HG03095 (cell line): ENCODE results near the gene ANKRD63.

Source experiments
- ATAC-seq: cut with Tn5 transposase; IDR thresholded peaks from one replicate; pipeline ENCODE4 v1.9.1; 2021; ENCODE audit warnings: moderate library complexity; ENCODE audit not compliant: unreplicated experiment

Gene ANKRD63

GRCh38 chr15:40280260-40281056 lies 2.4 kb downstream of the ANKRD63 start:
- ATAC-seq = no peak

- no peak for ATAC-seq
Measured at GRCh38 chr15:40279437-40280141, 3.3 kb downstream of the ANKRD63 start.

- no peak for ATAC-seq
Measured at GRCh38 chr15:40278026-40278425, 4.8 kb downstream of the ANKRD63 start.

- ATAC-seq = no peak
Measured at GRCh38 chr15:40277471-40277870, 5.4 kb downstream of the ANKRD63 start.

- ATAC-seq = no peak
Measured at GRCh38 chr15:40276927-40277326, 5.9 kb downstream of the ANKRD63 start.

GRCh38 chr15:40275954-40276353 lies 6.9 kb downstream of the ANKRD63 start:
- no peak for ATAC-seq

- no peak for ATAC-seq
Measured at GRCh38 chr15:40275523-40275922, 7.3 kb downstream of the ANKRD63 start.

GRCh38 chr15:40274350-40275274 lies 8.3 kb downstream of the ANKRD63 start:
- no peak for ATAC-seq

- ATAC-seq = no peak
Measured at GRCh38 chr15:40273428-40273827, 9.4 kb downstream of the ANKRD63 start.

GRCh38 chr15:40272485-40273056 lies 10.3 kb downstream of the ANKRD63 start:
- ATAC-seq = no peak

GRCh38 chr15:40271685-40272484 lies 11.0 kb downstream of the ANKRD63 start:
- no peak for ATAC-seq

GRCh38 chr15:40270246-40270995 lies 12.4 kb downstream of the ANKRD63 start:
- ATAC-seq = no peak

GRCh38 chr15:40269604-40270003 lies 13.3 kb downstream of the ANKRD63 start:
- ATAC-seq = no peak

GRCh38 chr15:40267670-40268069 lies 15.2 kb downstream of the ANKRD63 start:
- no peak for ATAC-seq

- ATAC-seq = no peak
Measured at GRCh38 chr15:40266828-40267304, 16.0 kb downstream of the ANKRD63 start.

- no peak for ATAC-seq
Measured at GRCh38 chr15:40265875-40266274, 17.0 kb downstream of the ANKRD63 start.

GRCh38 chr15:40265355-40265754 lies 17.5 kb downstream of the ANKRD63 start:
- no peak for ATAC-seq

- ATAC-seq = no peak
Measured at GRCh38 chr15:40264321-40265153, 18.3 kb downstream of the ANKRD63 start.
